C4-2B (cell line): ENCODE data around the gene GUF1.

Experiments
- H3K27ac ChIP-seq: fragments of 450-650 bp; 2 replicates; pipeline ENCODE4 v1.5.1; 2017
- ZFX ChIP-seq: fragments of 450-650 bp; IDR thresholded peaks from 2 replicates; pipeline ENCODE4 v1.6.1; 2017
- TF ChIP-seq, protein P1 (sequence below): fragments of 450-650 bp; conservative IDR thresholded peaks from 2 replicates; pipeline ENCODE4 v1.5.1; 2017; ENCODE audit warnings: mild to moderate bottlenecking

Gene GUF1

DNA sequence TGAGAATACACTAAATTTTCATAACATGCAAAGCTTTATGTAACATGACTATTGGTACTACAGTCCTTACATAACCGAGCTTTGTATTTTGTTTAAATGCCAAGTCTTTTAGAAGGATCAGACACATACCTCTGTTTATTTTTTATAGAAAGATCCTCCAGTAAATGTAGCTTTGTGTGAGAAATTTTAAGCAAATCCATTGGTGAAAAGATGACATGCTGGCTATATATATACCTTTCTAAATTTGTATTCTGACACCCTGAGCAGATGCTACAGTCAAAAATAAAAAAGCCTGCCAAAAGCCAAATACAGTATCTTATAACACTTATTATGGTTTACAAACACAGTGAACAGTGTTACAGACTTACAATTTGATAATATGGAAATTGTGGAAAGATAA, 26.8 kb upstream of the GUF1 start, which contains the start of gene YIPF7:
YIPF7 (minus strand) TSS at position 201 of the 400 bp plus-strand sequence. CDS start 1,525 bp downstream, outside the sequence.
- TF ChIP-seq, protein P1, sequence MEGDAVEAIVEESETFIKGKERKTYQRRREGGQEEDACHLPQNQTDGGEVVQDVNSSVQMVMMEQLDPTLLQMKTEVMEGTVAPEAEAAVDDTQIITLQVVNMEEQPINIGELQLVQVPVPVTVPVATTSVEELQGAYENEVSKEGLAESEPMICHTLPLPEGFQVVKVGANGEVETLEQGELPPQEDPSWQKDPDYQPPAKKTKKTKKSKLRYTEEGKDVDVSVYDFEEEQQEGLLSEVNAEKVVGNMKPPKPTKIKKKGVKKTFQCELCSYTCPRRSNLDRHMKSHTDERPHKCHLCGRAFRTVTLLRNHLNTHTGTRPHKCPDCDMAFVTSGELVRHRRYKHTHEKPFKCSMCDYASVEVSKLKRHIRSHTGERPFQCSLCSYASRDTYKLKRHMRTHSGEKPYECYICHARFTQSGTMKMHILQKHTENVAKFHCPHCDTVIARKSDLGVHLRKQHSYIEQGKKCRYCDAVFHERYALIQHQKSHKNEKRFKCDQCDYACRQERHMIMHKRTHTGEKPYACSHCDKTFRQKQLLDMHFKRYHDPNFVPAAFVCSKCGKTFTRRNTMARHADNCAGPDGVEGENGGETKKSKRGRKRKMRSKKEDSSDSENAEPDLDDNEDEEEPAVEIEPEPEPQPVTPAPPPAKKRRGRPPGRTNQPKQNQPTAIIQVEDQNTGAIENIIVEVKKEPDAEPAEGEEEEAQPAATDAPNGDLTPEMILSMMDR = no peak
- TF ChIP-seq ZFX = no peak
- H3K27ac ChIP-seq = no peak within 1 kb of the TSS

DNA sequence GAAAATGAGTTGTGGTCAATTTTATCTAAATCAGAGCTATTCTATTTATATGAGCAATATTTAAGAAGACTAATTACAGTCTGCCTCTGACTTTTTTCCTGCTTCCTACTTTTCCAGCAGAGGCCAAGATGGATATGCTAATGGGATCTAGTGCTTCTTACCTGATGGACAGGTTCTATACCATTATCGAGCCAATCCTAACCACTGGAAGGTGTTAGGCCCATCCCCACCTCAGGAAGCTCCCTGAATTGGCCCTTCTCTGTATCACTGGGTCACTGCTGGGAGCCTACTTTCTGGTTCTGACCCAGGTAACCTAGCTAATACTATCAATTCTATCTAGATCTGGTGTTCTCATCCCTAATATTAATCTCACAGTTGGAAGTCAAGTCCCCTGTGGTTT, 26.2 kb upstream of the GUF1 start:
- H3K27ac ChIP-seq = no peak overlapping the region
- TF ChIP-seq, protein P1 = no peak
- no peak for TF ChIP-seq ZFX

DNA sequence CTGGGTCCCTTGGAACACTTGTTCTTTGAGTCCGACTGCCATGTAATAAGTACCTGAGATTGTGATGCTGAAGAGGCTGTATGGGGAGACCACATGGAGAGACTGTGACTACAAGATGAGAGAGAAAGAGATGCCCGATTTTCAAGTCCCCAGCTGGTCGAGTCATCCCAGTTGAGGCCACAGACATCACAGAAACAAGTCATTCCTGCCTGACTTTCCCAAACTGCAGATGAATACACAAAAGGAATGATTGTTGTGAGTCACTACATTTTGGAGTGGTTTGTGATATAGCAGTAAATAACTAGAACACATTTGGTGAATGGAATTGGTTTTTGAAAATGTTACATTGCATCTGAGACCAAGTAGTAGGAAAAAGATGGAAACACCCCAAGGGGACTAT, 17.8 kb upstream of the GUF1 start:
- H3K27ac ChIP-seq = no peak overlapping the region
- TF ChIP-seq ZFX = no peak
- TF ChIP-seq, protein P1 = no peak

DNA sequence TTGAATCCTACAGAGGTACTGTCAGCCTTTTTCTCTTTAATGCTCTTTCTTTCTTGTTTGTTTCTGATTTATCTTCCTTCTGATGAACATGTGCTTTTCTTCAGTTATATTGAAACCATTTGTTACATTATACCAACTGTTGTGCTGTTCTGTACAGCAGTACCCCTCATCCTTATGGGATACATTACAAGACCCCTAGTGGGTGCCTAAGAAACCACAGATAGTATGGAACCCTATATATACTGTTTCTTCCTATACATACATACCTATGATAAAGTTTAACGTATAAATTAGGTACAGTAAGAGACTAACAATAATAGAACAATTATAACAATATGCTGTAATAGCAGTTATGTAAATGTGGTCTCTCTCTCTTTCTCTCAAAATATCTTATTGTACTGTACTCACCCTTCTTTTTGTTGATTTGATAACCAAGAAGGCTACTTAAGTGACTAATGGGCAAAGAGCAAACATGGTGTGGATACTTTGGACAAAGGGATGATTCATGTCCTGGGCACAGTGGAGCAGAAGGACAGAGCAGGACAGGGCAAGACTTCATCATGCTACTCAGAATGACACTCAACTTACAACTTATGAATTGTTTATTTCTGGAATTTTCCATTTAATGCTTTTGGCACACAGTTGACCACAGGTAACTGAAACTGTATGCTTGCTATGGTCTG, 16.1 kb upstream of the GUF1 start:
- TF ChIP-seq ZFX = no peak
- TF ChIP-seq, protein P1 = no peak

DNA sequence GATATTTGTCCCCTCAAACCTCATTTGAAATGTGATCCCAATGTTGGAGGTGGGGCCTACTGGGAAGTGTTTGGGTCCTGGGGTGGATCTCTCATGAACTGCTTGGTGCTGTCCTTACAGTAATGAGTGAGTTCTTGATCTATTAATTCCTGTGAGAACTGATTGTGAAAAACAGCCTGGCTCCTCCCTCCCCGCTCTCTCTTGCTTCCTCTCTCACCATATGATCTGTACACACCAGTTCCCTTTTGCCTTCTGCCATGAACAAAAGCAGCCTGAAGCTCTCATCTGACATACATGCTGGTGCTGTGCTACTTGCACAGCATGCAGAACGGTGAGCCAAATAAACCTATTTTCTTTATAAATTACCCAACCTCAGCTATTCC, 15.6 kb upstream of the GUF1 start:
- no peak for TF ChIP-seq ZFX
- TF ChIP-seq, protein P1 = no peak

More for the DNA sequence above, 16.1 kb upstream of the GUF1 start:
- no peak overlapping the region for H3K27ac ChIP-seq

DNA sequence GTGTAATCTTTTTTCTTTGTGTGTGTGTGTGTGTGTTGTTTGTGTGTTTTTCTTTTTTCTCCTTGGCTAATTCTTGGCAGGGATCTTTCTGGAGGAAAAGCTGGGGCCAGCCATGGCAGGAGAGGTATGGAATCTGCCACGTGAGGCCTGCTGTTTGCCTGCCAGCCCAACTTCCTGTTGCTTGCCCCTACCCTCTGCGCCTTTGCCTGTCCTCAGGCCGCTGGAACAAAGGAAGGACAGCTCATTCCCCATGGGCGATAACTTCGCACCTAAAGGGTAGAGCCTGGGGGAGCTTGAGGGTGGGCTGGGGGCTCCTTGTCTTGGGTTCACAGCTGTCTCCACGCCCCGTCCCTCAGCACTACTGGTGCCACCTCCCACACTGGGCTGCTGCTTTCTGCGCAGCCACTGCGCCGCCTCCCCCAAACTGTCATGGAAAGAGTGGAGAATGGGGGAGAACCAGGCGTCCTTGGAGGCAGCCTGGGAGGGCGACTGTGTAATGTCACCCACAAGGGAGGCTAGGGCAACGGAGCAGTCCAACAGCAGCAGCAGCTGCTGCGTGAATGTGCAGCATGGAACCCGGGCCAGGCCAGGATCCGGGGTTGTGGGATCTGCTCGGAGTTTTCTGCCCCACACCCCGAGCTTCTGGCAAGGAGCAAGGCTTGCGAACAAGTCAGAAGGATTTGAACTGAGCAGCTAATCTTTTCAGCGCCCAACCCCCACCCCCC, 14.5 kb upstream of the GUF1 start:
- no peak for TF ChIP-seq ZFX
- TF ChIP-seq, protein P1 = no peak
- no peak overlapping the region for H3K27ac ChIP-seq

More for the DNA sequence above, 15.6 kb upstream of the GUF1 start:
- H3K27ac ChIP-seq = no peak overlapping the region

DNA sequence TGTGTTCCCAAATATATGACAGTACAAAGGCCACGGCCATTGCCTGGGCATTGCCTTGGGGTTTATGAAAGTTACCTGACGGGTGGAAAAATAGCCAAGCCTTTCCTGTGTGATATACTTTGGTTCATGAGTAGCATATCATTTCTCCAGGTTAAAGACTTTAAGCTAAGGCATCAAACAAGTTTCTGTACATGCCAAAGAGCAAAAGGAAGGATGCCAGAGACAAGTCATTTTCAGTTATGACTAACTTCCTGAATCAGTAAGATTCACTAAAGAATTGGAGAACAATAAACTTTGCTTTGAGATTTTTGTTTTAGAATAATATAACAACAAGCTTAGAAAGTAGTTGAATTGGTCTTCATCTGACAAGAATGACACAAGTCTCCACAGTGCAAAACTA, 9.7 kb upstream of the GUF1 start:
- no peak overlapping the region for H3K27ac ChIP-seq
- no peak for TF ChIP-seq ZFX
- TF ChIP-seq, protein P1 = no peak
